Measurements from ENCODE around the gene SLC25A53. TPM values are rescaled to one million over a fixed set of nuclear protein-coding genes. Genes with fewer than 3 reads are reported as not detected.

Gene SLC25A53
- total and polyA plus RNA-seq, 10 of the 15 experiments (the other 5 are each of a cell fraction or from before 2014, with no cell fraction given) = 4.1 to 11.4 (median 7.6) TPM

- FAIRE-seq (no peak), DNase-seq (ENCODE audit: low read depth, low spot score) (no peak), ATAC-seq (peak; percentile 79)
- Histone ChIP-seq H3K79me2 (ENCODE audit: control insufficient read depth, insufficient read depth, low read length) (no peaks in the 10 kb centered on the region), H3K9me3 (replicated peaks; ENCODE audit: control insufficient read depth, insufficient read depth, low read length) (no peaks in the 10 kb centered on the region), H4K20me1 (ENCODE audit: control insufficient read depth, insufficient read depth) (no peaks in the 10 kb centered on the region), H2AFZ (ENCODE audit: control insufficient read depth, low read depth, low read length) (no peak overlapping the region), H3K4me2 (ENCODE audit: control insufficient read depth, insufficient read depth) (no peak overlapping the region), H3K4me3 (no peak overlapping the region), H3K9ac (ENCODE audit: control insufficient read depth, insufficient read depth, low read length) (no peak overlapping the region), H3K27me3 (replicated peaks in 1 of 2; ENCODE audit: control insufficient read depth in 2 of 2, insufficient read depth in 2 of 2, low read length in 1 of 2) (no peaks in the 10 kb centered on the region; a peak in 1 of 4 replicates), H3K27ac (ENCODE audit: control insufficient read depth, insufficient read depth) (no peak overlapping the region), H3K4me1 (ENCODE audit: control insufficient read depth, insufficient read depth, low read length) (no peaks in the 10 kb centered on the region), H3K36me3 (ENCODE audit: control insufficient read depth in 2 of 2, insufficient read depth in 2 of 2, low read length in 1 of 2) (no peaks in the 10 kb centered on the region)
- SMC1A ChIA-PET (ENCODE audit: uncharacterized antibody, unreplicated experiment) = interaction anchor here (1.0 to 1.8 kb wide), 6 partner anchors 8 to 994 kb away, joined by 3 to 10 read pairs (median 6); no protein-coding TSS in a partner anchor
- TF ChIP-seq, protein P1, sequence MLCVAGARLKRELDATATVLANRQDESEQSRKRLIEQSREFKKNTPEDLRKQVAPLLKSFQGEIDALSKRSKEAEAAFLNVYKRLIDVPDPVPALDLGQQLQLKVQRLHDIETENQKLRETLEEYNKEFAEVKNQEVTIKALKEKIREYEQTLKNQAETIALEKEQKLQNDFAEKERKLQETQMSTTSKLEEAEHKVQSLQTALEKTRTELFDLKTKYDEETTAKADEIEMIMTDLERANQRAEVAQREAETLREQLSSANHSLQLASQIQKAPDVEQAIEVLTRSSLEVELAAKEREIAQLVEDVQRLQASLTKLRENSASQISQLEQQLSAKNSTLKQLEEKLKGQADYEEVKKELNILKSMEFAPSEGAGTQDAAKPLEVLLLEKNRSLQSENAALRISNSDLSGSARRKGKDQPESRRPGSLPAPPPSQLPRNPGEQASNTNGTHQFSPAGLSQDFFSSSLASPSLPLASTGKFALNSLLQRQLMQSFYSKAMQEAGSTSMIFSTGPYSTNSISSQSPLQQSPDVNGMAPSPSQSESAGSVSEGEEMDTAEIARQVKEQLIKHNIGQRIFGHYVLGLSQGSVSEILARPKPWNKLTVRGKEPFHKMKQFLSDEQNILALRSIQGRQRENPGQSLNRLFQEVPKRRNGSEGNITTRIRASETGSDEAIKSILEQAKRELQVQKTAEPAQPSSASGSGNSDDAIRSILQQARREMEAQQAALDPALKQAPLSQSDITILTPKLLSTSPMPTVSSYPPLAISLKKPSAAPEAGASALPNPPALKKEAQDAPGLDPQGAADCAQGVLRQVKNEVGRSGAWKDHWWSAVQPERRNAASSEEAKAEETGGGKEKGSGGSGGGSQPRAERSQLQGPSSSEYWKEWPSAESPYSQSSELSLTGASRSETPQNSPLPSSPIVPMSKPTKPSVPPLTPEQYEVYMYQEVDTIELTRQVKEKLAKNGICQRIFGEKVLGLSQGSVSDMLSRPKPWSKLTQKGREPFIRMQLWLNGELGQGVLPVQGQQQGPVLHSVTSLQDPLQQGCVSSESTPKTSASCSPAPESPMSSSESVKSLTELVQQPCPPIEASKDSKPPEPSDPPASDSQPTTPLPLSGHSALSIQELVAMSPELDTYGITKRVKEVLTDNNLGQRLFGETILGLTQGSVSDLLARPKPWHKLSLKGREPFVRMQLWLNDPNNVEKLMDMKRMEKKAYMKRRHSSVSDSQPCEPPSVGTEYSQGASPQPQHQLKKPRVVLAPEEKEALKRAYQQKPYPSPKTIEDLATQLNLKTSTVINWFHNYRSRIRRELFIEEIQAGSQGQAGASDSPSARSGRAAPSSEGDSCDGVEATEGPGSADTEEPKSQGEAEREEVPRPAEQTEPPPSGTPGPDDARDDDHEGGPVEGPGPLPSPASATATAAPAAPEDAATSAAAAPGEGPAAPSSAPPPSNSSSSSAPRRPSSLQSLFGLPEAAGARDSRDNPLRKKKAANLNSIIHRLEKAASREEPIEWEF (IDR thresholded peaks at IDR 0.05; ENCODE audit: insufficient replicate concordance, low read depth, low read length) = no peak
- peak; percentile 48; the same call in 1 of the 2 replicates for TF ChIP-seq SMC3 (IDR thresholded peaks at IDR 0.05; ENCODE audit: borderline replicate concordance, low read length)
- TF ChIP-seq RUNX3 (IDR thresholded peaks at IDR 0.05; ENCODE audit: low read length) = 0 out of 2 replicates have a peak, but pooled peaks have one; percentile 35
- TF ChIP-seq, protein P2, sequence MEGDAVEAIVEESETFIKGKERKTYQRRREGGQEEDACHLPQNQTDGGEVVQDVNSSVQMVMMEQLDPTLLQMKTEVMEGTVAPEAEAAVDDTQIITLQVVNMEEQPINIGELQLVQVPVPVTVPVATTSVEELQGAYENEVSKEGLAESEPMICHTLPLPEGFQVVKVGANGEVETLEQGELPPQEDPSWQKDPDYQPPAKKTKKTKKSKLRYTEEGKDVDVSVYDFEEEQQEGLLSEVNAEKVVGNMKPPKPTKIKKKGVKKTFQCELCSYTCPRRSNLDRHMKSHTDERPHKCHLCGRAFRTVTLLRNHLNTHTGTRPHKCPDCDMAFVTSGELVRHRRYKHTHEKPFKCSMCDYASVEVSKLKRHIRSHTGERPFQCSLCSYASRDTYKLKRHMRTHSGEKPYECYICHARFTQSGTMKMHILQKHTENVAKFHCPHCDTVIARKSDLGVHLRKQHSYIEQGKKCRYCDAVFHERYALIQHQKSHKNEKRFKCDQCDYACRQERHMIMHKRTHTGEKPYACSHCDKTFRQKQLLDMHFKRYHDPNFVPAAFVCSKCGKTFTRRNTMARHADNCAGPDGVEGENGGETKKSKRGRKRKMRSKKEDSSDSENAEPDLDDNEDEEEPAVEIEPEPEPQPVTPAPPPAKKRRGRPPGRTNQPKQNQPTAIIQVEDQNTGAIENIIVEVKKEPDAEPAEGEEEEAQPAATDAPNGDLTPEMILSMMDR (IDR thresholded peaks at IDR 0.05 in 2 of 3, conservative IDR thresholded peaks at IDR 0.05 in 1 of 3; ENCODE audit: control insufficient read depth in 2 of 3, extremely low read depth in 1 of 3, insufficient read depth in 1 of 3, low read depth in 3 of 3, low read length in 3 of 3) = peak; percentile 62 to 63 (median 62)
- TF ChIP-seq RAD21 (IDR thresholded peaks at IDR 0.05; ENCODE audit: insufficient read depth, low read depth, low read length) = peak; percentile 61
- RAD21 ChIA-PET (ENCODE audit: unreplicated experiment) = interaction anchor here (1.0 to 1.5 kb wide), 7 partner anchors 9 to 995 kb away, joined by 3 to 5 read pairs (median 3); no protein-coding TSS in a partner anchor
- in situ Hi-C loops (cut with MboI) = no loop called here
- 90% methylated on average over 1 of the region's 1 CpG for WGBS (ENCODE audit: insufficient coverage, insufficient replicate concordance, low lambda C conversion rate, missing lambda C conversion rate)
- POLR2A ChIA-PET = no interaction called here
- CTCF ChIA-PET = interaction anchor here (0.7 to 2.9 kb wide), 29 partner anchors 9 to 994 kb away, joined by 3 to 18 read pairs (median 4); partner anchors contain the start of gene FAM199X
- intact Hi-C loops (cut with micrococcal nuclease; ENCODE audit: unreplicated experiment) = loop anchor here (1.0 to 5.0 kb wide), 3 partner anchors 76 to 727 kb away; no protein-coding TSS in a partner anchor
- no TSS peak for BruUV-seq (replicated peaks)
These were observed 38.8 kb upstream of the SLC25A53 start for GRCh38 chrX:104195489-104196084.

Measured in GM12878 (cell line).